GM23338 (cell line): Measurements from ENCODE around the gene RUVBL2.

Source experiments
- CREB1 ChIP-seq: fragments of 250-450 bp; sonication (Bioruptor Pico); IDR thresholded peaks from 2 replicates; pipeline ENCODE4 v1.5.0; 2020; ENCODE audit warnings: low read depth, mild to moderate bottlenecking, moderate library complexity
- EZH2 ChIP-seq: fragments of 200-600 bp; sonication (generic); IDR thresholded peaks from one replicate; pipeline ENCODE4 v1.8.0; 2017; ENCODE audit warnings: antibody characterized with exemption, mild to moderate bottlenecking, low read depth; ENCODE audit not compliant: unreplicated experiment
- EZH2phosphoT487 ChIP-seq: fragments of 200-600 bp; sonication (generic); IDR thresholded peaks from one replicate; pipeline ENCODE4 v1.8.1; 2018; ENCODE audit warnings: antibody characterized with exemption; ENCODE audit not compliant: unreplicated experiment
- POLR2AphosphoS5 ChIP-seq: IDR thresholded peaks from 2 replicates; pipeline ENCODE4 v1.6.1; 2016; ENCODE audit warnings: antibody characterized with exemption, low read depth
- ZNF114 ChIP-seq: fragments of 250-450 bp; sonication (Bioruptor Pico); IDR thresholded peaks from 2 replicates; pipeline ENCODE4 v1.5.0; 2020; ENCODE audit warnings: mild to moderate bottlenecking, moderate library complexity
- ZNF331 ChIP-seq: fragments of 250-450 bp; sonication (Bioruptor Pico); IDR thresholded peaks from 2 replicates; pipeline ENCODE4 v1.5.0; 2020; ENCODE audit warnings: low read depth, mild to moderate bottlenecking, moderate library complexity
- TF ChIP-seq, protein P1 (sequence below), 2 experiments: fragments of 200-600 bp in 1 of 2; sonication (generic) in 1 of 2; conservative IDR thresholded peaks; 2 replicates each; pipeline versions ENCODE4 v1.5.1 to v1.6.1; 2016 to 2017; ENCODE audit warnings: antibody characterized with exemption in 2 of 2, low read depth in 2 of 2, mild to moderate bottlenecking in 2 of 2, moderate library complexity in 1 of 2
- TF ChIP-seq, protein P2 (sequence below): IDR thresholded peaks from one replicate; pipeline ENCODE4 v1.6.1; 2018; ENCODE audit warnings: antibody characterized with exemption; ENCODE audit not compliant: unreplicated experiment
- TF ChIP-seq, protein P3 (sequence below): IDR thresholded peaks from 2 replicates; pipeline ENCODE4 v1.6.1; 2016; ENCODE audit warnings: antibody characterized with exemption

GRCh38 chr19:48975947-48976847, 17.5 kb upstream of the RUVBL2 start:
- TF ChIP-seq, protein P1, sequence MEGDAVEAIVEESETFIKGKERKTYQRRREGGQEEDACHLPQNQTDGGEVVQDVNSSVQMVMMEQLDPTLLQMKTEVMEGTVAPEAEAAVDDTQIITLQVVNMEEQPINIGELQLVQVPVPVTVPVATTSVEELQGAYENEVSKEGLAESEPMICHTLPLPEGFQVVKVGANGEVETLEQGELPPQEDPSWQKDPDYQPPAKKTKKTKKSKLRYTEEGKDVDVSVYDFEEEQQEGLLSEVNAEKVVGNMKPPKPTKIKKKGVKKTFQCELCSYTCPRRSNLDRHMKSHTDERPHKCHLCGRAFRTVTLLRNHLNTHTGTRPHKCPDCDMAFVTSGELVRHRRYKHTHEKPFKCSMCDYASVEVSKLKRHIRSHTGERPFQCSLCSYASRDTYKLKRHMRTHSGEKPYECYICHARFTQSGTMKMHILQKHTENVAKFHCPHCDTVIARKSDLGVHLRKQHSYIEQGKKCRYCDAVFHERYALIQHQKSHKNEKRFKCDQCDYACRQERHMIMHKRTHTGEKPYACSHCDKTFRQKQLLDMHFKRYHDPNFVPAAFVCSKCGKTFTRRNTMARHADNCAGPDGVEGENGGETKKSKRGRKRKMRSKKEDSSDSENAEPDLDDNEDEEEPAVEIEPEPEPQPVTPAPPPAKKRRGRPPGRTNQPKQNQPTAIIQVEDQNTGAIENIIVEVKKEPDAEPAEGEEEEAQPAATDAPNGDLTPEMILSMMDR (conservative IDR thresholded peaks at IDR 0.05; ENCODE audit: low read depth in 2 of 2), result no peak
- TF ChIP-seq EZH2 (no peak), CREB1 (peak; percentile 89), EZH2phosphoT487 (no peak), POLR2AphosphoS5 (no peak), ZNF114 (CRISPR knock-in tag) (no peak), ZNF331 (CRISPR knock-in tag) (no peak)
- TF ChIP-seq, protein P2, sequence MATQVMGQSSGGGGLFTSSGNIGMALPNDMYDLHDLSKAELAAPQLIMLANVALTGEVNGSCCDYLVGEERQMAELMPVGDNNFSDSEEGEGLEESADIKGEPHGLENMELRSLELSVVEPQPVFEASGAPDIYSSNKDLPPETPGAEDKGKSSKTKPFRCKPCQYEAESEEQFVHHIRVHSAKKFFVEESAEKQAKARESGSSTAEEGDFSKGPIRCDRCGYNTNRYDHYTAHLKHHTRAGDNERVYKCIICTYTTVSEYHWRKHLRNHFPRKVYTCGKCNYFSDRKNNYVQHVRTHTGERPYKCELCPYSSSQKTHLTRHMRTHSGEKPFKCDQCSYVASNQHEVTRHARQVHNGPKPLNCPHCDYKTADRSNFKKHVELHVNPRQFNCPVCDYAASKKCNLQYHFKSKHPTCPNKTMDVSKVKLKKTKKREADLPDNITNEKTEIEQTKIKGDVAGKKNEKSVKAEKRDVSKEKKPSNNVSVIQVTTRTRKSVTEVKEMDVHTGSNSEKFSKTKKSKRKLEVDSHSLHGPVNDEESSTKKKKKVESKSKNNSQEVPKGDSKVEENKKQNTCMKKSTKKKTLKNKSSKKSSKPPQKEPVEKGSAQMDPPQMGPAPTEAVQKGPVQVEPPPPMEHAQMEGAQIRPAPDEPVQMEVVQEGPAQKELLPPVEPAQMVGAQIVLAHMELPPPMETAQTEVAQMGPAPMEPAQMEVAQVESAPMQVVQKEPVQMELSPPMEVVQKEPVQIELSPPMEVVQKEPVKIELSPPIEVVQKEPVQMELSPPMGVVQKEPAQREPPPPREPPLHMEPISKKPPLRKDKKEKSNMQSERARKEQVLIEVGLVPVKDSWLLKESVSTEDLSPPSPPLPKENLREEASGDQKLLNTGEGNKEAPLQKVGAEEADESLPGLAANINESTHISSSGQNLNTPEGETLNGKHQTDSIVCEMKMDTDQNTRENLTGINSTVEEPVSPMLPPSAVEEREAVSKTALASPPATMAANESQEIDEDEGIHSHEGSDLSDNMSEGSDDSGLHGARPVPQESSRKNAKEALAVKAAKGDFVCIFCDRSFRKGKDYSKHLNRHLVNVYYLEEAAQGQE, result no peak
- TF ChIP-seq, protein P3, sequence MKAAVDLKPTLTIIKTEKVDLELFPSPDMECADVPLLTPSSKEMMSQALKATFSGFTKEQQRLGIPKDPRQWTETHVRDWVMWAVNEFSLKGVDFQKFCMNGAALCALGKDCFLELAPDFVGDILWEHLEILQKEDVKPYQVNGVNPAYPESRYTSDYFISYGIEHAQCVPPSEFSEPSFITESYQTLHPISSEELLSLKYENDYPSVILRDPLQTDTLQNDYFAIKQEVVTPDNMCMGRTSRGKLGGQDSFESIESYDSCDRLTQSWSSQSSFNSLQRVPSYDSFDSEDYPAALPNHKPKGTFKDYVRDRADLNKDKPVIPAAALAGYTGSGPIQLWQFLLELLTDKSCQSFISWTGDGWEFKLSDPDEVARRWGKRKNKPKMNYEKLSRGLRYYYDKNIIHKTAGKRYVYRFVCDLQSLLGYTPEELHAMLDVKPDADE, result peak; percentile 99
